OCI-LY1 (cell line): Measurements from ENCODE around the gene PDE4D.

Source experiments
- H2AFZ ChIP-seq: fragments of 200-600 bp; sonication (generic), shearing (Covaris generic); 2 replicates; pipeline ENCODE4 v1.6.0; 2014; ENCODE audit warnings: antibody characterized with exemption, mild to moderate bottlenecking, low read length
- H3F3A ChIP-seq: fragments of 200-600 bp; sonication (generic), shearing (Covaris generic); 2 replicates; pipeline ENCODE4 v1.6.0; 2014; ENCODE audit warnings: mild to moderate bottlenecking, antibody characterized with exemption, low read length, moderate library complexity; ENCODE audit not compliant: insufficient read depth
- H3K27ac ChIP-seq: fragments of 200-600 bp; sonication (generic); 2 replicates; pipeline ENCODE4 v1.5.1; 2014; ENCODE audit warnings: low read length, mixed run types, mild to moderate bottlenecking, low read depth; ENCODE audit not compliant: poor library complexity, severe bottlenecking
- H3K27me3 ChIP-seq: fragments of 200-600 bp; sonication (generic); 2 replicates; pipeline ENCODE4 v1.6.0; 2014; ENCODE audit warnings: antibody characterized with exemption, mild to moderate bottlenecking, low read length, moderate library complexity; ENCODE audit not compliant: insufficient read depth
- H3K36me3 ChIP-seq: fragments of 200-600 bp; sonication (generic); 2 replicates; pipeline ENCODE4 v1.6.1; 2014; ENCODE audit warnings: mild to moderate bottlenecking, antibody characterized with exemption, low read length, moderate library complexity, mixed read lengths; ENCODE audit not compliant: insufficient read depth
- H3K4me1 ChIP-seq: fragments of 200-600 bp; sonication (generic); 2 replicates; pipeline ENCODE4 v1.5.1; 2014; ENCODE audit warnings: mild to moderate bottlenecking, low read length, moderate library complexity; ENCODE audit not compliant: insufficient read depth, severe bottlenecking
- H3K4me2 ChIP-seq: fragments of 200-600 bp; sonication (generic), shearing (Covaris generic); 2 replicates; pipeline ENCODE4 v1.6.1; 2014; ENCODE audit warnings: low read length
- H3K4me3 ChIP-seq: fragments of 200-600 bp; sonication (generic); 2 replicates; pipeline ENCODE4 v1.5.1; 2014; ENCODE audit warnings: low read length, low read depth, mild to moderate bottlenecking, mixed read lengths; ENCODE audit not compliant: poor library complexity, severe bottlenecking
- H3K79me2 ChIP-seq: fragments of 200-600 bp; shearing (Covaris generic); 2 replicates; pipeline ENCODE4 v1.6.1; 2016; ENCODE audit warnings: mixed run types, low read length, mixed read lengths; ENCODE audit not compliant: insufficient read depth
- H3K9ac ChIP-seq: fragments of 200-600 bp; sonication (generic), shearing (Covaris generic); 2 replicates; pipeline ENCODE4 v1.6.1; 2014; ENCODE audit warnings: mild to moderate bottlenecking, low read length, mixed read lengths
- H3K9me2 ChIP-seq: fragments of 200-600 bp; sonication (generic), shearing (Covaris generic); 2 replicates; pipeline ENCODE4 v1.6.1; 2014; ENCODE audit warnings: low read depth, mild to moderate bottlenecking, low read length, mixed read lengths
- H3K9me3 ChIP-seq: fragments of 200-600 bp; shearing (Covaris generic); 2 replicates; pipeline ENCODE4 v1.6.1; 2014; ENCODE audit warnings: low read length, mixed read lengths
- H4K20me1 ChIP-seq: fragments of 200-600 bp; sonication (generic), shearing (Covaris generic); 2 replicates; pipeline ENCODE4 v1.6.0; 2016; ENCODE audit warnings: mild to moderate bottlenecking, low read length; ENCODE audit not compliant: insufficient read depth
- CTCF ChIP-seq: fragments of 200-600 bp; sonication (generic), shearing (Covaris generic); IDR thresholded peaks from 2 replicates; pipeline ENCODE4 v1.5.1; 2017; ENCODE audit warnings: mild to moderate bottlenecking, antibody characterized with exemption, low read length, moderate library complexity, mixed read lengths
- EZH2 ChIP-seq: fragments of 200-600 bp; sonication (generic), shearing (Covaris generic); IDR thresholded peaks from 2 replicates; pipeline ENCODE4 v1.8.0; 2017; ENCODE audit warnings: borderline replicate concordance, mixed run types, mild to moderate bottlenecking, antibody characterized with exemption, low read length, moderate library complexity, mixed read lengths

The PDE4D gene

GRCh38 chr5:59328709-59329296 lies 564.7 kb downstream of the PDE4D start:
- Histone ChIP-seq H3K4me2 (no peak overlapping the region), H3K9ac (no peak overlapping the region), H3K9me3 (no peaks in the 10 kb centered on the region), H3K79me2 (no peaks in the 10 kb centered on the region), H3K36me3 (no peaks in the 10 kb centered on the region), H3K27ac (no peak overlapping the region), H3F3A (no peaks in the 10 kb centered on the region), H3K4me1 (no peaks in the 10 kb centered on the region), H2AFZ (no peak overlapping the region), H3K27me3 (no peaks in the 10 kb centered on the region), H4K20me1 (no peaks in the 10 kb centered on the region), H3K4me3 (no peak overlapping the region), H3K9me2 (no peaks in the 10 kb centered on the region)
- TF ChIP-seq EZH2 = no peak
- no peak for TF ChIP-seq CTCF

GRCh38 chr5:59327191-59327980 lies 566.1 kb downstream of the PDE4D start:
- no peaks in the 10 kb centered on the region for H3F3A ChIP-seq
- no peak overlapping the region for H3K4me2 ChIP-seq
- H3K4me3 ChIP-seq = no peak overlapping the region
- H3K27ac ChIP-seq = no peak overlapping the region
- H3K9me3 ChIP-seq = no peaks in the 10 kb centered on the region
- no peaks in the 10 kb centered on the region for H4K20me1 ChIP-seq
- H3K27me3 ChIP-seq = no peaks in the 10 kb centered on the region
- TF ChIP-seq CTCF (no peak), EZH2 (no peak)
- no peak overlapping the region for H2AFZ ChIP-seq
- no peaks in the 10 kb centered on the region for H3K4me1 ChIP-seq
- H3K9me2 ChIP-seq = no peaks in the 10 kb centered on the region
- H3K36me3 ChIP-seq = no peaks in the 10 kb centered on the region
- H3K79me2 ChIP-seq = no peaks in the 10 kb centered on the region
- no peak overlapping the region for H3K9ac ChIP-seq

GRCh38 chr5:59326596-59326995 lies 566.9 kb downstream of the PDE4D start:
- H3K27ac ChIP-seq = no peak overlapping the region
- no peak overlapping the region for H3K4me3 ChIP-seq
- H3K9me3 ChIP-seq = no peaks in the 10 kb centered on the region
- no peaks in the 10 kb centered on the region for H3K79me2 ChIP-seq
- no peaks in the 10 kb centered on the region for H3K9me2 ChIP-seq
- no peaks in the 10 kb centered on the region for H3K36me3 ChIP-seq
- H2AFZ ChIP-seq = no peak overlapping the region
- no peak overlapping the region for H3K4me2 ChIP-seq
- no peaks in the 10 kb centered on the region for H3K27me3 ChIP-seq
- TF ChIP-seq CTCF (no peak), EZH2 (no peak)
- H3K9ac ChIP-seq = no peak overlapping the region
- H4K20me1 ChIP-seq = no peaks in the 10 kb centered on the region
- H3K4me1 ChIP-seq = no peaks in the 10 kb centered on the region
- H3F3A ChIP-seq = no peaks in the 10 kb centered on the region
